ENCODE data around the gene BACE2.

Gene BACE2

DNA sequence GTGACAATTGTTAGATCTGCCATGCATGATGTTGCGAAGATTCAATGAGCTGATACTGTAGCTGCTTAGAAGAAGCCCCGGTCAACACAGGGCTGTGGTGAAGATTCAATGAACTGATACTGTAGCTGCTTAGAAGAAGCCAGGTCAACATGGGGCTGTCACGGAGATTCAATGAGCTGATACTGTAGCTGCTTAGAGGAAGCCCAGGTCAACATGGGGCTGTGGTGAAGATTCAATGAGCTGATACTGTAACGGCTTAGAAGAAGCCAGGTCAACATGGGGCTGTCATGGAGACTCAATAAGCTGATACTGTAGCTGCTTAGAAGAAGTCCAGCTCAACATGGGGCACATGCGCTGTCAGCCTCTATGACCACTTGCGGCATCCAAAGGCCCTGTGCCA, 18.8 kb upstream of the BACE2 start:
- no peak for DNase-seq

GRCh38 chr21:41152147-41152546, 15.8 kb upstream of the BACE2 start:
- no peak for DNase-seq

DNA sequence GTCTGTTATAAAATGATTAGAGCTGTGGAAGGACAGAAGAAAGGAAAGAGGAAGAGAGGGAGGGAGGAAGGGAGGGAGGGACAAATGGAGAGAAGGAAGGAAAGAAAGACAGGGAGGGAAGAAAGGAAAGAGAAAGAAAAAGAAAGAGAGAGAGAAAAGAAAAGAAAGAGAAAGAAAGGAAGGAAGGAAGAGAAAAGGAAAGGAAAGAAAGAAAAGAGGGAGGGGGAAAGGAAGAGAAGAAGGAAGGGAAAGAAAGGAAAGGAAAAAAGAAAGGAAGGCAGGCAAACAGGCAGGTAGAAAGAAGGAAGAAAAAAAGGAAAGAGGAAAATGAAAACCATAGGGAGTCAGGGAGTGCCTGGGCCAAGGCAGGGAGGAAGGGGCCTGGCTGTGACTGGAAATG, 14.5 kb upstream of the BACE2 start:
- DNase-seq: no peak

- DNase-seq: no peak
Observed at GRCh38 chr21:41156142-41156541, 11.8 kb upstream of the BACE2 start.

DNA sequence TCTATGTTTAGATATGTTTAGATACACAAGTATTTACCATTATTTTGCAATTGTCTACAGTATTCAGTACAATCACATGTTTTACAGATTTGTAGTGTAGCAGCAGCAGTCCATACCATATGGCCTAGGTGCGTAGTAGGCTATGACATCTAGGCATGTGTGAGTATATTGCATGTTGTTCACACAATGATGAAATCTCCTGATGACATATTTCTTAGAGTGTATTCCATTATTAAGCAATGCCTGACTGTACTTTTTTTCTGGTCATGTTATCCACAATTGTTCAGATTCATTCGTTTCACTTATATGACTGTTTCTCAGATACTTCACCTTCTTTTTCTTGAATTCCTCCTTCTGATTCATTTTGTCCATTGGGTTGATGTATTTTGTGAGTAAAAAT, 9.9 kb upstream of the BACE2 start:
- no peak for DNase-seq

DNA sequence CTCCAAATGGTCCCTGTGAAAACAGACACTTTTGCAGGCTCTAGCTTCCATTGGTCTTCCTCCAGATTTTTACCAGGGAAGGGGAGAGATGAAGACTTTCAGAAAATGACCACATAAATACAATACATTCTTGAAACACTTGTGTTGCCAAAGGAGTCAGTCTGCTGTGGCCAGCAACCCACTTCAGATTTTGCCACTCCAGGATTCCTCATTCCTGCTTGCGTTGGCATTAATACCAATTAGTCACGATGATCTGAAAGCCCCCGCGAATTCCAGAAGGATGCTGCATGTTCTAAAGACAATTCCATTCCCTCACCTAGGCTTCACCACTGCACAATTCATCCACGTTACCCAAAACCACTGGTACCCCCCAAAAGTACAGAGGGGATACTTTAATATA, 7.9 kb upstream of the BACE2 start:
- no peak for DNase-seq

DNA sequence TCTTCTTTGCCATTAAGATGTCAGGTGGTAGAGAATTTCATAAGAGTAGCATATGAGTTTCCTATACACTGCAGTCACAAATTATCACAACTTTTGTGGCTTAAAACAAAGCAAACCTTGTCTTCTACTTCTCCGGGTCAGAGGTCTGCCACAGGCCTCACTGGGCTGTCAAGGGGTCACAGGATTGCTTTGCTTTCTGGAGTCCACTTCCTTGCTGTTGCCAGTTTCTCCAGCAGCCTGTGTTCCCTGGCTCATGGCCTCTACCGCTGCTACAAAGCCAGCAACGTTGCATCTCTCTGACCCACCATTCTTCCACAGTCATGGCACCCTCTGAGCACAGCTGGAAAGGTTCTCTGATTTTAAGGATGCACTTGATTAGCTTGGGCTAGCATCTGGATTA, 6.5 kb upstream of the BACE2 start:
- no peak for DNase-seq

DNA sequence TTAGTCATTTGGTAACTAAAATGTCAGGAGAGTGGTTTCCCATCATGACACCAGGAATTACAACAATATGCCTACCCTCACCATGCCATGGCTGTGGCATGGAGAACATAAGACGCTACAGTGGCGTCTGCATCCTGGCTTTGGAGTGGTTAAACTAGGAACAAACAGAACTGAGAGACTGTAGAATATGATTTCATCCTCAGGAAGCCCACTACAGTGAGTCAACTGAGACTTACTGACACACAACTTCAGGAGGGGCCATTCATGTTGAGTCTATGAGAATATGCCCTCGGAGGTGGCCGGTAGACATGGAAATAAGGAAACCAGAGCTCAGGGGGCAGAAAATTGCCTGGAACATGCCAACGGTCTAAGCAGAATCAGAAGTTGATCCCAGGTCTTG, 5.9 kb upstream of the BACE2 start:
- DNase-seq: no peak

DNA sequence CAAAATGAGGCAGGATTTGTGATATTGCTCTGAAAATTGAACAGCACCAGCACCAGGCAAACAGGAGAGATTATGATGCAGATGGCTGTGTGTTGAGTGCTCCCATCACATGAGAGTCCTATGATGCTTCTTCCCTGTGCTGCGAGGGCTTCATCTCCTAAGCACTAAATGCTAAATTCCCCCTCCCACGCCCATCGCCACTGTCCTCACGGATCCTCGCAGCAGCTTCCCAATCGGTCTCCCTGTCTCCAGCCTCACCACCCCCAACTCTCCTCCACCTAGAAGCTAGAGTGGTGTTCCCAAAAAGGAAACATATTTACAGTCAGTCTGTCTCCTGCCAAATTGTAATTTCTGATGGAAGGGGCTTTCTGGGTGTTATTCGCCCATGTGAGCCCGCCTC, 4.9 kb upstream of the BACE2 start:
- DNase-seq: no peak

GRCh38 chr21:41164052-41164451, 3.9 kb upstream of the BACE2 start:
- DNase-seq: no peak

GRCh38 chr21:41164981-41165655, 2.8 kb upstream of the BACE2 start:
- DNase-seq: peak; percentile 86

DNA sequence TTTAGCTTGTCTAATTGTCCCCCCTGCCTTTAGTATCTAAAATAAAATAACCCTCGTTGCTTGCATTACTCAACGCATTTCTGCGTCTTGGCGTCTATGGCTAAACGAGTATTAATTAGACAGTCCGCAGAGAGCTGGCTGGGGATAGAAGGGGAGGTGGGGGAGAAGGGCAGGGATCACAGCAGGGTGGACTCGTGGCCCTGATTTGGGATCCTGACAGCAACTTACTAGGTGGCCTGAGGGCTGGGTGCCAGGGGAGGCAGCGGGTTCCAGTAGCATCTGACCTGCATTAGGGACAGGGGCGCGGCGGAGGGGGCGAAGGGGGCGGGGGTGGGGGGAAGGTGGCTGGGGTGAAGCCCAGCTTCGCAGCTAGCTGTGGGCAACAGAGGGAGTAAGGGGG, 1.1 kb upstream of the BACE2 start:
- no peak for DNase-seq

- peak; percentile 33 for DNase-seq
Observed at GRCh38 chr21:41168391-41169257, 664 bp downstream of the BACE2 start.

DNA sequence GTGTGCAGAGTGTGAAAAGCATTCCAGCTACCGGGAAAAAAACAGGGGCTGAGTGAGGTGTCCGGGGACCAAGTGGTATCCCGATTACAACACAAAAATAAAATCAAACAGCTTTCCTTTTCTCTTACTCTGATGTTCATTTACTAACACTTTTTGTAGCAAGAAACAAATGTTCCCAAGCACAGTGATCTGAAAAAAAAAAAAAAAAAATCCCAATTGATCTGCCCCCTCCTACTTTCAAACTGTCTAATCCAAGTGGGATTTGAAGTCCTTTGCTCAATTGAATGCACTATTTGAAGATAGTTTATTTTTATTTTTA, 1.3 kb downstream of the BACE2 start:
- no peak for DNase-seq

GRCh38 chr21:41169701-41170100, 1.7 kb downstream of the BACE2 start:
- DNase-seq: no peak

- peak; percentile 34 for DNase-seq
Observed at GRCh38 chr21:41170442-41170841, 2.5 kb downstream of the BACE2 start.

DNA sequence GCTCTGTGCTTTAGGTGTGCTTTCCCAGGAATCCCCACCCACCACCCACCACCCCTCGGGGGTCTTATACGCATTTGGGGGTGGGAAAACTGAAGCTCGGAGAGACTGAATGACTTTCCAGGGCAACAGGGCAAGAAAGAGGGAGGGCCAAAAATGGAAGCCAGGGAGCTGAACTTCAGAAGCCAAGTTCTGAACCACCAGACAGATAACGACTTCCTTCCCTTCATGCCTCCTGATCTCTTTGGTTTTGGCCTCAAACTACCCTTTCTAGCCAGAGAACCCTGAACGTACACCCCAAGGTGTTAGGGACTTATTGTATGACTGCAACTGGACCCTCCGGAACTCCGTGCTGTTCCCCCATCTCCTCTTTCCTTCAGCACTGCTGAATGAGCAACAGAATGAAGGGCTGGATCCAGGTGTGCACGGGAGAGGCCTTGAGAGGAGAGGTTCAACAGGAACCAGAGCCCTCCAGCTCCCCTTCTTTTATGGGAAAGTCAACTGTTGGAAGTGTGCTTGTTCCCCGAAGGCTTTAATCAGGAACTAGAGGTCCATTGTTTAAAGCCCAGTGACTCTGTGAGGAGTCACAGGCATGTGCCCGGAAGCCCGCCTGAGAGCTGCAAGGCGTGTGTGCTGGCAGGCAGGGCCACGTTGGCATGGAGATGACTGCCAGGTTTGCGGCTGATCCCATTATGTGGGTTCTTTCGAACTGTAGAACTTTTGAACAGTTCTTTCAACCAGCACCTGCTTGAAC, 3.1 kb downstream of the BACE2 start:
- peak; percentile 35 for DNase-seq

- DNase-seq: no peak
Observed at GRCh38 chr21:41175080-41175479, 7.1 kb downstream of the BACE2 start.

- no peak for DNase-seq
Observed at GRCh38 chr21:41176846-41177245, 8.9 kb downstream of the BACE2 start.

- DNase-seq: no peak
Observed at GRCh38 chr21:41180752-41181151, 12.8 kb downstream of the BACE2 start.

DNA sequence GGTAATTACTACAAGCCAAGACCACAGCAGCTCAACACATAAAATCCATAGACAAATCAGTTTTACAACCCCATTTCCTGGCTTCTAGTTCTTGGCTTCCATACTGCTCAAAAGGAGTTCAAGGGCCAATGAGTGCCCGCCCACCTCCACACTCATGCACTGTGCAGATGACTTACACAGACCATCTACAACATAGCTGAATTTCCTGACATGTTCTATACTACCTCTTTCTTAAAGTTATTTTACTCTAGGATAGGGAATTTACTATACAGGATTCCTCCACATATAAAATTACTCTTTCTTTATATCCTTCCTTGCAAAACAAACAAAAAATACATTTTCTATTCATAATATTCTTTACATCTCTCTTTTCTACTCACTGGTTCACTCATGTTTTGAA, 14.6 kb downstream of the BACE2 start:
- DNase-seq: no peak

GRCh38 chr21:41183575-41183974, 15.6 kb downstream of the BACE2 start:
- no peak for DNase-seq

DNA sequence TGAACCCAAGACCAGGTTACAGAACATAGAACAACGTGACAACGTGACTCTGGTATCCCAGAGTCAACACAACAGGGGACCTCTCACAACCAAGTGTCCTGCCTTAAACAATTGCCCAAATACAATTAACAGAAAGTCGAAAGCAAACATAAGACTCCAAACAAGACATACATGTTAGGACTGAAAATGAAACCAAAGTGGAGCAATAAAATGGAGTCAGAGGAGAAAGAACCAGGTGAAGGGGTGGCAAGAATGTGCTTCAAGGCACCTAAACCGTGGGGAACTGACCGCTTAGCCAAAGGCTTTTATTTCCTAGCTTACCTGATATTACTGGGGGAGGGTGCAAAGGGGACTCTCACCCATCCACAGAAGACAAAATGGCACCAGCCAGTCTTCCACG, 17.8 kb downstream of the BACE2 start:
- no peak for DNase-seq
